ENCODE data around the gene ATP11B.

ATP11B gene

GRCh38 chr3:182808041-182808770, 14.9 kb downstream of the ATP11B start:
- no peak overlapping the region for H3K27ac ChIP-seq (ENCODE audit: low read depth, low read length)
- no peaks in the 10 kb centered on the region for H3K27me3 ChIP-seq (ENCODE audit: low read length)
- 0 out of 2 replicates have a peak, but pooled peaks cover 2% of the 10 kb centered on the region for H3K36me3 ChIP-seq (ENCODE audit: low read length)
- no peaks in the 10 kb centered on the region for H3K9me3 ChIP-seq (ENCODE audit: insufficient read depth, low read length)
- TF ChIP-seq, protein P1, sequence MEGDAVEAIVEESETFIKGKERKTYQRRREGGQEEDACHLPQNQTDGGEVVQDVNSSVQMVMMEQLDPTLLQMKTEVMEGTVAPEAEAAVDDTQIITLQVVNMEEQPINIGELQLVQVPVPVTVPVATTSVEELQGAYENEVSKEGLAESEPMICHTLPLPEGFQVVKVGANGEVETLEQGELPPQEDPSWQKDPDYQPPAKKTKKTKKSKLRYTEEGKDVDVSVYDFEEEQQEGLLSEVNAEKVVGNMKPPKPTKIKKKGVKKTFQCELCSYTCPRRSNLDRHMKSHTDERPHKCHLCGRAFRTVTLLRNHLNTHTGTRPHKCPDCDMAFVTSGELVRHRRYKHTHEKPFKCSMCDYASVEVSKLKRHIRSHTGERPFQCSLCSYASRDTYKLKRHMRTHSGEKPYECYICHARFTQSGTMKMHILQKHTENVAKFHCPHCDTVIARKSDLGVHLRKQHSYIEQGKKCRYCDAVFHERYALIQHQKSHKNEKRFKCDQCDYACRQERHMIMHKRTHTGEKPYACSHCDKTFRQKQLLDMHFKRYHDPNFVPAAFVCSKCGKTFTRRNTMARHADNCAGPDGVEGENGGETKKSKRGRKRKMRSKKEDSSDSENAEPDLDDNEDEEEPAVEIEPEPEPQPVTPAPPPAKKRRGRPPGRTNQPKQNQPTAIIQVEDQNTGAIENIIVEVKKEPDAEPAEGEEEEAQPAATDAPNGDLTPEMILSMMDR (IDR thresholded peaks at IDR 0.05; ENCODE audit: insufficient read depth, low read length, poor library complexity, severe bottlenecking) = no peak
- no peak for TF ChIP-seq EZH2phosphoT487 (conservative IDR thresholded peaks at IDR 0.05; ENCODE audit: low read length)
- H3K79me2 ChIP-seq (ENCODE audit: insufficient read depth, low read length) = peaks cover 97% of the 10 kb centered on the region
- H3K4me2 ChIP-seq (ENCODE audit: low read depth, low read length, poor library complexity, severe bottlenecking) = no peak overlapping the region
- no peaks in the 10 kb centered on the region for H3F3A ChIP-seq (ENCODE audit: insufficient read depth)
- H4K20me1 ChIP-seq (ENCODE audit: low read depth, low read length) = peaks cover 47% of the 10 kb centered on the region
- H2AFZ ChIP-seq (ENCODE audit: low read depth, low read length, severe bottlenecking) = no peak overlapping the region
- H3K9me2 ChIP-seq (replicated peaks; ENCODE audit: insufficient read depth, low read length) = no peaks in the 10 kb centered on the region
- no peak overlapping the region for H3K9ac ChIP-seq (ENCODE audit: low read length)
- no peak overlapping the region for H3K4me3 ChIP-seq (ENCODE audit: insufficient read depth, low read length, poor library complexity, severe bottlenecking)

DNA sequence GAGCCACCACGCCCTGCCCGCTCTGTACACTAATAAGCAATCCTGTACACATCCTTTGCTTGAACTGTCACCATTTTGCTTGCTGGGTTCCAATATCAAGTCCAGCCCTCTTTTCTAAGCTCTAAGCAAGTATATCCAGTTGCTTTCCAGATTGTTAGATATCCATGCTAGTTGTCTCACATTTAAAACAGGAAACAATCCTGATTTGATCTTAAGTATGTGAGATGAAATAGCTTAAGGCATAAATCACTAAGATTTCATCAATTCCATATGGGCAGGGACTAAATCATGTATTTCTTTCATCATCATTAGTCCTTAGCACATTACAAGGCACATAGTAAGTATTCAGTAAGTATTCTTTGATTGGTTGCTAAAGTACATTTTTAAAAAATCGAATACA, 16.2 kb downstream of the ATP11B start:
- Histone ChIP-seq H3K27ac (ENCODE audit: low read depth, low read length) (no peak overlapping the region), H2AFZ (ENCODE audit: low read depth, low read length, severe bottlenecking) (no peak overlapping the region), H3K4me3 (ENCODE audit: insufficient read depth, low read length, poor library complexity, severe bottlenecking) (no peak overlapping the region), H3K79me2 (ENCODE audit: insufficient read depth, low read length) (peaks cover 97% of the 10 kb centered on the region), H3K36me3 (ENCODE audit: low read length) (0 out of 2 replicates have a peak, but pooled peaks cover 2% of the 10 kb centered on the region), H3K9ac (ENCODE audit: low read length) (no peak overlapping the region), H3K4me2 (ENCODE audit: low read depth, low read length, poor library complexity, severe bottlenecking) (no peak overlapping the region), H3F3A (ENCODE audit: insufficient read depth) (no peaks in the 10 kb centered on the region), H3K27me3 (ENCODE audit: low read length) (no peaks in the 10 kb centered on the region), H4K20me1 (ENCODE audit: low read depth, low read length) (peaks cover 41% of the 10 kb centered on the region), H3K9me3 (ENCODE audit: insufficient read depth, low read length) (no peaks in the 10 kb centered on the region), H3K9me2 (replicated peaks; ENCODE audit: insufficient read depth, low read length) (no peaks in the 10 kb centered on the region)
- no peak for TF ChIP-seq EZH2phosphoT487 (conservative IDR thresholded peaks at IDR 0.05; ENCODE audit: low read length)
- TF ChIP-seq, protein P1 (IDR thresholded peaks at IDR 0.05; ENCODE audit: insufficient read depth, low read length, poor library complexity, severe bottlenecking) = no peak

DNA sequence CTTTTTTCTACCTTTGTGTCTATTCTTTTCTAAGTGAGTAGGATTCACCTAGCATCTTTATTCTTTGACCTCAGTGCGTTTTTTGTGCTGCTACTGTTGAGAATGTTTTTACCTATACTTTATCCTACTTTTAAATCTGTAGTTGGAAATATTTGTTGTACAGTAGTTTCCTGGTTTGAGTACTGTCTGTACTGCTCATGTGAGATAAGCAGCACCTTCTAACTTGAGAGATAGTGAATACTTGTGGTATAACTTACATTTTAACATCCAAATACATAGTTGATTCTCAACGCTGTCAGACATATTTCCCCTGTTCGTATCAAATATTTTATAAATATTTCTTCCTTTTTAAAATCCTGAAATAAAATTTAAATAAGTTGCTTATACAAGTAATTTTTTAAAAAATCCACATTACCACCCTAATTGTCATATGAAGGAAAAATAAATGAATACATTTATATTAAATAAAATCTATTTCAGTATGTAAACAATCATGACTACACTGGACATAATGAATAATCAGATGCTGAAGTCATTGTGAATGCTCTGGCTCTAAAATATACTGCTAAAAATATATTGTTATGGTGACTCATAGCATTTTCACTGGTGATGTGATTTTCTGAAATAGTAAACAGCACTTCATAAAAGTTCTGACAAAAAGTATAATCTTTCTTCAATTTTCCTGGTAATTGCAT, 17.4 kb downstream of the ATP11B start:
- H3K36me3 ChIP-seq (ENCODE audit: low read length) = 0 out of 2 replicates have a peak, but pooled peaks cover 2% of the 10 kb centered on the region
- TF ChIP-seq, protein P1 (IDR thresholded peaks at IDR 0.05; ENCODE audit: insufficient read depth, low read length, poor library complexity, severe bottlenecking) = no peak
- TF ChIP-seq EZH2phosphoT487 (conservative IDR thresholded peaks at IDR 0.05; ENCODE audit: low read length) = no peak
- no peak overlapping the region for H3K9ac ChIP-seq (ENCODE audit: low read length)
- no peaks in the 10 kb centered on the region for H3K9me2 ChIP-seq (replicated peaks; ENCODE audit: insufficient read depth, low read length)
- H3K9me3 ChIP-seq (ENCODE audit: insufficient read depth, low read length) = no peaks in the 10 kb centered on the region
- H3K4me2 ChIP-seq (ENCODE audit: low read depth, low read length, poor library complexity, severe bottlenecking) = no peak overlapping the region
- H3F3A ChIP-seq (ENCODE audit: insufficient read depth) = no peaks in the 10 kb centered on the region
- peaks cover 39% of the 10 kb centered on the region for H4K20me1 ChIP-seq (ENCODE audit: low read depth, low read length)
- H3K27me3 ChIP-seq (ENCODE audit: low read length) = no peaks in the 10 kb centered on the region
- no peak overlapping the region for H3K4me3 ChIP-seq (ENCODE audit: insufficient read depth, low read length, poor library complexity, severe bottlenecking)
- no peak overlapping the region for H3K27ac ChIP-seq (ENCODE audit: low read depth, low read length)
- no peak overlapping the region for H2AFZ ChIP-seq (ENCODE audit: low read depth, low read length, severe bottlenecking)
- H3K79me2 ChIP-seq (ENCODE audit: insufficient read depth, low read length) = peaks cover 97% of the 10 kb centered on the region
